Measurements from ENCODE around the gene GALNT14. TPM values are rescaled to one million over a fixed set of nuclear protein-coding genes. Genes with fewer than 3 reads are reported as not detected.
"Not testable (repeated sequence)": the region's sequence is repeated elsewhere in the genome, so short reads cannot be mapped to it uniquely, and the experiment has no call there.

GALNT14 gene
- total RNA-seq, 1 donor from 2014 or later, result 1.7 TPM

DNA sequence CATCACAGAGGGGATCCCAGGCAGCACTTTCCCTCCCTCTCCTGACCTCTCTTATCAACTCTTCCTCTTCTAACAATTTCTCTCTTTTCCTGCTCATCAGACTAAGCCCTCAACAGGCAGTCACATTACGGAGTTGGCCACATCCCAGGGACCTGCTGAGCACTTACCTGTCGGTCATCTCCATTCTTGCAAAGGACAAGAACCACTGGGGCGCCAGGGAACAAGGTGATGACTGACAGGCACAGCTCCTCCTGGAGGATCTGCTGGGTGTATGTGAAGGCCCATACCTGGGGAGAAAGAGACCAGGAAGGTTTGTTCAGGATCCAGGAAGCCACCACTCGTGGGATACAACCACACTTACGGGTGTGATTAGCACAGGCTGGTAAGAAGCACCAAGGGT, 226.2 kb downstream of the GALNT14 start:
- no peak for DNase-seq (ENCODE audit: low spot score in 2 of 2, unreplicated experiment in 2 of 2)
- H3K9me3 Mint-ChIP-seq, result no peaks in the 10 kb centered on the region

DNA sequence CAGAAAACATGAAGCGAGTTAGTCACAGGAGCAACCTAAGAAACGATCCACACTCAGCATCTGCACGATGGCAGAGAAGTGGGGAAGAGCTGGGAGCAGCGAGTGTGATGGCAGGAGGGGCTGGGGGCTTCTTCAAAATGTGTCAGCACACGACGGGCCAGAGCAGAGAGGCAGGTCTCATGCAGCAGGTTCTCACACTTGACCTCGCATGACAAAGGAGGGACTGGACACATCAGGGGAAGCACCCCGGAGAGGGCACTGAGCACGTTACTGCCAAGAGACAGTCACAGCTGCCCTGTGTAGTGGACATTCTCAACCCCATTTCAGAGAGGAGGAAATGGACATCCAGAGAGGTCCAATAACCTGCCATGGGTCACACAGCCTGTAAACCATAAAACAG, 226.9 kb downstream of the GALNT14 start:
- Mint-ChIP-seq H3K4me3 (no peak overlapping the region), H3K27me3 (ENCODE audit: low read depth) (peaks cover 12% of the 10 kb centered on the region), H3K4me1 (no peaks in the 10 kb centered on the region), H3K36me3 (no peaks in the 10 kb centered on the region), H3K9me3 (no peaks in the 10 kb centered on the region), H3K27ac (no peak overlapping the region)
- DNase-seq (ENCODE audit: low spot score in 2 of 2, unreplicated experiment in 2 of 2), result no peak
- TF ChIP-seq, protein P1, sequence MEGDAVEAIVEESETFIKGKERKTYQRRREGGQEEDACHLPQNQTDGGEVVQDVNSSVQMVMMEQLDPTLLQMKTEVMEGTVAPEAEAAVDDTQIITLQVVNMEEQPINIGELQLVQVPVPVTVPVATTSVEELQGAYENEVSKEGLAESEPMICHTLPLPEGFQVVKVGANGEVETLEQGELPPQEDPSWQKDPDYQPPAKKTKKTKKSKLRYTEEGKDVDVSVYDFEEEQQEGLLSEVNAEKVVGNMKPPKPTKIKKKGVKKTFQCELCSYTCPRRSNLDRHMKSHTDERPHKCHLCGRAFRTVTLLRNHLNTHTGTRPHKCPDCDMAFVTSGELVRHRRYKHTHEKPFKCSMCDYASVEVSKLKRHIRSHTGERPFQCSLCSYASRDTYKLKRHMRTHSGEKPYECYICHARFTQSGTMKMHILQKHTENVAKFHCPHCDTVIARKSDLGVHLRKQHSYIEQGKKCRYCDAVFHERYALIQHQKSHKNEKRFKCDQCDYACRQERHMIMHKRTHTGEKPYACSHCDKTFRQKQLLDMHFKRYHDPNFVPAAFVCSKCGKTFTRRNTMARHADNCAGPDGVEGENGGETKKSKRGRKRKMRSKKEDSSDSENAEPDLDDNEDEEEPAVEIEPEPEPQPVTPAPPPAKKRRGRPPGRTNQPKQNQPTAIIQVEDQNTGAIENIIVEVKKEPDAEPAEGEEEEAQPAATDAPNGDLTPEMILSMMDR (IDR thresholded peaks at IDR 0.05; ENCODE audit: unreplicated experiment), result no peak

More for the DNA sequence above, 226.2 kb downstream of the GALNT14 start:
- no peak overlapping the region for H3K4me3 Mint-ChIP-seq
- peaks cover 12% of the 10 kb centered on the region for H3K27me3 Mint-ChIP-seq (ENCODE audit: low read depth)
- no peaks in the 10 kb centered on the region for H3K36me3 Mint-ChIP-seq
- no peaks in the 10 kb centered on the region for H3K4me1 Mint-ChIP-seq
- TF ChIP-seq, protein P1 (IDR thresholded peaks at IDR 0.05; ENCODE audit: unreplicated experiment), result no peak
- no peak overlapping the region for H3K27ac Mint-ChIP-seq

DNA sequence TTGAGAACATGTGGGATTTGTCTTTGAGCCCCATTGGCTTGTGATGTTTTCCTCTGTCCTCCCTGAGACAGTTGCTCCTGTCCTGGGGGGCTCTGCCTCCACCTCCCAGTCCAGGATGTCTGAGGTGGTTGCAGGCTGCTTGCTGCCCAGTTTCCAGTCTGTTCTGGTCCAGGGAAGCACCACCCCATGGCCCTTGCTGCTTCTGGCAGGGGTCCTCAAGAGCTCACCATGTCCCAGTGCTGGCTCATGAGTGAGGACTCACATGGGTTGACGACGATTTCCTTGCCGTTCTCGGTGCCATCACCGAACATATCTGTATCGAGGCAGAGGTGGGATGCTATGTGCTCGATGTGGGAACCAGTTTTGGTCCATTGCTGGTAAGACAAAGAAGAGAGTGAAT, 227.6 kb downstream of the GALNT14 start:
- Mint-ChIP-seq H3K4me1 (no peaks in the 10 kb centered on the region), H3K9me3 (no peaks in the 10 kb centered on the region), H3K27ac (no peak overlapping the region), H3K36me3 (no peaks in the 10 kb centered on the region), H3K27me3 (ENCODE audit: low read depth) (peaks cover 12% of the 10 kb centered on the region), H3K4me3 (no peak overlapping the region)
- no peak for DNase-seq (ENCODE audit: low spot score in 2 of 2, unreplicated experiment in 2 of 2)
- TF ChIP-seq, protein P1 (IDR thresholded peaks at IDR 0.05; ENCODE audit: unreplicated experiment), result no peak

DNA sequence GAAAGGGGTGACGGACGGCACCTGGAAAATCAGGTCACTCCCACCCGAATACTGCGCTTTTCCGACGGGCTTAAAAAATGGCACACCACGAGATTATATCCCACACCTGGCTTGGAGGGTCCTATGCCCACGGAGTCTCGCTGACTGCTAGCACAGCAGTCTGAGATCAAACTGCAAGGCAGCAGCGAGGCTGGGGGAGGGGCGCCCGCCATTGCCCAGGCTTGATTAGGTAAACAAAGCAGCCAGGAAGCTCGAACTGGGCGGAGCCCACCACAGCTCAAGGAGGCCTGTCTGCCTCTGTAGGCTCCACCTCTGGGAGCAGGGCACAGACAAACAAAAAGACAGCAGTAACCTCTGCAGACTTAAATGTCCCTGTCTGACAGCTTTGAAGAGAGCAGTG, 233.8 kb downstream of the GALNT14 start:
- H3K4me1 Mint-ChIP-seq, H3K27ac Mint-ChIP-seq: not testable (repeated sequence)

DNA sequence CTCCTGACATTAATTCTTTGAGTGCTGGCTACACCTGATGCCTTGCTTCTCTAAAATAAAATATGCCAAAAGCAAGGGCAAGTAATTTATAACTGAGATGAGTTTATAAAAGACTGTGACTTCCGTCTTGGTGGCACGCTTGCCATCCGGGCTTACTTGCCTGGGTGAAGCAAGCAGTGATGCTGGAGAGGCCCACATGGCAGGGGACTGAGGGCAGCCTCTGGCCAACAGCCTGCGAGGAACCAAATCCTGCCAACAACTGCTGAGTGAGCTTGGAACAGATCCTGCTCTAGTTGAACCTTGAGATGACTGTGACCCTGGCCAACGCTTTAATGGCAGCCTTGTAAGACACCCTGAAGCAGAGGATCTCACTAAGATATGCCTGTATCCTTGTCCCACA, 234.9 kb downstream of the GALNT14 start:
- Mint-ChIP-seq H3K4me1 (no peaks in the 10 kb centered on the region), H3K4me3 (no peak overlapping the region), H3K36me3 (no peaks in the 10 kb centered on the region), H3K27ac (no peak overlapping the region), H3K9me3 (peaks cover 7% of the 10 kb centered on the region), H3K27me3 (ENCODE audit: low read depth) (peaks cover 28% of the 10 kb centered on the region)
- TF ChIP-seq, protein P1 (IDR thresholded peaks at IDR 0.05; ENCODE audit: unreplicated experiment), result no peak
- DNase-seq (ENCODE audit: low spot score in 2 of 2, unreplicated experiment in 2 of 2), result no peak

More for the DNA sequence above, 233.8 kb downstream of the GALNT14 start:
- H3K36me3 Mint-ChIP-seq; H3K4me3 Mint-ChIP-seq; H3K9me3 Mint-ChIP-seq; DNase-seq (ENCODE audit: low spot score in 2 of 2, unreplicated experiment in 2 of 2): not testable (repeated sequence)
- H3K27me3 Mint-ChIP-seq (ENCODE audit: low read depth), result peaks cover 17% of the 10 kb centered on the region

DNA sequence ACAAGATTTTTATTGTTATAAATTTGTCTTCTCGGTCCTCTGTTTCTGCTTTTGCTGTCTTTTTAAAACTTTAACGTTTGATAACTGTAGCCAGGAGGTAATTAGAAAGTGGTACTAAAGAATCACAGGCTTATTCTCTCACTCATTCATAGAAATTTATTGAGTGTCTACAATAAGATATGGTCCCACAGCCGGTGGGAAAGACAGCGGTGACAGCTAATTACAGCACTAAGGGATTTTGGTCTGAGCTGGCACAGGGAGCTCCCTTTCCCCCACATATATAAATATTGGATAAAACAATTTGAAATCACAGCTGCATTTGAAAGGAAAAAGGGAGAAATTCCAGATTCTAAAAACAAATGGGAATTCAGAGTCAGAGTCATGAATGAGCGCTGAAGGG, 237.9 kb downstream of the GALNT14 start:
- H3K36me3 Mint-ChIP-seq, result no peaks in the 10 kb centered on the region
- no peaks in the 10 kb centered on the region for H3K4me1 Mint-ChIP-seq
- TF ChIP-seq, protein P1 (IDR thresholded peaks at IDR 0.05; ENCODE audit: unreplicated experiment), result no peak
- H3K27ac Mint-ChIP-seq, result no peak overlapping the region
- no peak for DNase-seq (ENCODE audit: low spot score in 2 of 2, unreplicated experiment in 2 of 2)
- H3K27me3 Mint-ChIP-seq (ENCODE audit: low read depth), result peaks cover 44% of the 10 kb centered on the region
- H3K9me3 Mint-ChIP-seq, result peaks cover 7% of the 10 kb centered on the region
- H3K4me3 Mint-ChIP-seq, result no peak overlapping the region

Data from mesothelial cell of epicardium (in vitro differentiated cells).